Posterior cingulate gyrus (tissue), 11 donors: ENCODE measurements around the gene NNT.

Experiments used
- DNase-seq, 10 donors: peaks; one replicate each; pipeline versions ENCODE4 v3.0.0 to v3.0.0-alpha.2; 2020 to 2021; ENCODE audit warnings: mixed read lengths in 3 of 10
- intact Hi-C: fragments of 100-400 bp; cut with DNase I; formaldehyde crosslinking; loops from one replicate; pipeline ENCODE4 v1.15.1; 2023

The NNT gene

DNA sequence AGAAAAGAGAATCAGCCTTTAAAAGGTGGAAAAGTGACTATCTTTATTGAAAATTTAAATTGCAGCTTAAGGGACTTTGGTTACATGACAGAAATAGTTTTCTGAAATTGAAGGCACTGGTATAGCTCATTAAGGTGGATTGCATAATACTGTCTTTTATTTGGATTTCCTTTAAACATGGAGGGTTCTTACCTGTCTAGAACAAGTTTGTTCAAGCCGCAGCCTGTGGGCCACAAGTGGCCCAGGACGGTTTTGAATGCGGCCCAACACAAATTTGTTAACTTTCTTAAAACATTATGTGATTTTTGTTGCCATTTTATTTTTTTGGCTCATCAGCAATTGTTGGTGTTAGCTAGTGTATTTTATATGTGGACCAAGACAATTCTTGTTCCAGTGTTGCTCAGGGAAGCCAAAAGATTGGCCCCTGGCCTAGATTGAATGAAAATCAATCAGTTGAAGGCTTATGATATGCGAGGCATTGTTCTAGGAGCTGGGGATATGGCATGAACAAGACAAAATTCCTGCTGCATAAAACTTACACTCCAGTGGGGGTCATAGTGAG, 18.0 kb downstream of the NNT start:
- no peak for DNase-seq
- intact Hi-C loops = no loop called here

DNA sequence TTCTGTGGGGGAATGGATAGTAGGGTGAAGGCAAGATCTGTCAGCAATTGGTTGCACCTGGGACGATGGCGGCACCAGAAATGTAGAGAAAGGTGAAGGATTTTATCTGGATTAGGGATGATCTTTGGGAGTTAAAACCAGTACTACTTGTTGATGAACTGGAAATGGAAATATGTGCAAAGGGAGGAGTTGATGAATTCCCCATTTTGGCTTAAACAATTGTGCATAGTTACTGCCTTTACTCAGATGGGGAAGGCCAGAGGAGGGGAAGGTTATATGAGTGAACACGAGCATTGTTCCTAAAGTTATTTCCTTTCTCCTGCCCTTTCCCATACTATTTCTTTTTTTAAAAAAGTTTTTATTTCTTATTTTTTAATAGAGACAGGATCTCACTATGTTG, 19.1 kb downstream of the NNT start:
- DNase-seq = no peak
- intact Hi-C loops = no loop called here

DNA sequence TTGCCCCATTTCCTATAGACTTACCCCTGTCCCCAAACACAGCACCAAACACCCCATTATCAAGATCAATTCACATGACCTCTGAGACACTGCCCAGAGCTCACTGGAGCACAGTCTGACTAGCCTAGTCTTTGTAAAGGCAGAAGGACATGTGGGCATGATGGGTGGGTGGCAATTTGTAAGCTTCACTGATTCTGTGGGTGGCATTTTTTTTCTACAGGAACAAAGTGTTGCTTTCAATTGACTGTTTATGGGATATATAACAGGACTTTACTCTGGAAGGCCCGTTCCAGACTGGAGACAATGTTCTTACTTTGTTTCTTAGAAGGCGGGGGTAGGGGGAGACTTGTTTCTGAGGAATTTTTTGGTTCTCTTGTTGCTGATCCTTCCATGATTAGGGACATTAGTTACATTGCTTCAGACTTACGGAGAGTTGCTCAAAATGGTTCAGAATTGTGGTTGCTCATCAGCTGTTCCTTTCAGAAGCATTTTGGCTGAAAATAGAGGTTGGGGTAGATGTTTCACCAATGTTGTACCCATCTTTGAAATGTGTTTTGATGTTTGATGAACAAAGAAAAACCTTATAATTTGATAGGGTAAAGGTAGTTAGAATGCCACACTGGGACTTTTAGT, 20.2 kb downstream of the NNT start:
- DNase-seq = peak in 1 of 10 donors; percentile 19
- intact Hi-C loops = no loop called here

DNA sequence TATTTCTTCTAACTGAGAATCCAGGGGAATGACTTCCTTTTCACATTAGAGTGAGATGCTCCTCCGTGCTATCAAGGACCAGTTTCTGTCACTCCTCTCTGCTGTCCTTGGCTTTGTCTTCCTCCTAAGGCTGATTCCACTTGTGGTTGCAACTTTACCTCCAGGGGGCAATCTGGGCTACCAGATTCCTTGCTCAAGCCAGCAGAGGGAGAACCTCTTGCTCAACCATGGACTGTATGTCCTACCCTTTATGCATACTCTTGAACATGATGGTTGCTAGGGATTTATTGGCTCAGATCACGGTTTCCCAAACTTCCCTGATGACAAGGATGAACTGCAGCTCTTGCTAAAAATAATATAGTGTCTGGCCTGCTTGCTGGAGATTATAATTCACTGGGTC, 24.0 kb downstream of the NNT start:
- DNase-seq = no peak
- intact Hi-C loops = no loop called here

DNA sequence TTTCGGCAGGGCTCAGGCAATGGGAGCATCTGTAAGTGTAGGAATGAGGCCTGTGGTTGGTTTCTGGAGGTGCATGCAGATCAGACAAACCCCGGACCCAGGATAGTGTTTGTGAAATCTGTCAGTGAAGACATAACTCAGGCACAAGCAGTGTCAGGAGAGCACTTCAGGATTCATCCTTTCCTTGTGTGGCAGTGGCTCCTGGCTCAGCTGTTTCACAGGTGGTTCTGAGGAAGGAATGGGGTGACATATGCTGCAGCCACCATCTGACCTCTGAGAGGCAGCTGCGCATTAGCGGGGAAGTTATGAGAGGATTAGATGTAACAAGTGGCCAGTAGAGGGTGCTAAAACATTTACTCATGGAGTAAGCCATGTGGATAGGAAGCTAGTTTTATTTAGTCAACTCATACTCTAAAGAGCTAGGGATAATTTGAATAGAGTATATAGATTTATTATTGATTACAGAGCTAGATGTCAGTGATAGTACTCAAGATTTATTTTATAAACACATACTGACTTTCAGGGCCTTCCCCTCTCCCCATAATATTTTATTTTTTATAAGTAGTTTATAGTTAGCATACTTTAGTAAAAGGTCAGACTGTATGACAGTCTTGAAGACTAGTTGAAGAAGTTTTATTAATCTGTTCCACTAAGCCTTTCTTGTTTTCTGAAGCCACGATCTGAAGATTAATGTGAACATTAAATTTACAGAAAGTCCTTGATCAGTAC, 28.4 kb downstream of the NNT start:
- intact Hi-C loops = no loop called here
- peak in 4 of 10 donors; percentile 9 to 84 (median 48) for DNase-seq

DNA sequence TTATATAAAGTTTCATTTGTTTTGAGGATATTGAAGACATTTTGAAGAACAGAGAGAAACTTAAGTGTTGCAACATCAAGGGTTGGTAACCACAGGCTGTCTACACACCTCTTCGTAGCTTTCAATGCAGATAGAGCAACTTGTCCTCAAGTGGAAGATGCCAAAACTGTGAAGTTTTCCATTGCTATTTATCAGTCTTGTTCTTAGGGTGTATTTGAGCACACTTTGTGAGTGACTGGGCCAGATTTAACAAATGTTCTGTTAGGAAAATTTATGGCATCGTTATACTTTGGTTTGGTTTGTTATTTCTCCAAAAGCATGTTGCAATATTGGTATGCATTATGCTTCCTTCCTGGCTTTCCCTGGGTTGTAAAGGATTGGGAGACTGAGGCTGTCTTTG, 31.6 kb downstream of the NNT start:
- intact Hi-C loops = no loop called here
- DNase-seq = no peak

DNA sequence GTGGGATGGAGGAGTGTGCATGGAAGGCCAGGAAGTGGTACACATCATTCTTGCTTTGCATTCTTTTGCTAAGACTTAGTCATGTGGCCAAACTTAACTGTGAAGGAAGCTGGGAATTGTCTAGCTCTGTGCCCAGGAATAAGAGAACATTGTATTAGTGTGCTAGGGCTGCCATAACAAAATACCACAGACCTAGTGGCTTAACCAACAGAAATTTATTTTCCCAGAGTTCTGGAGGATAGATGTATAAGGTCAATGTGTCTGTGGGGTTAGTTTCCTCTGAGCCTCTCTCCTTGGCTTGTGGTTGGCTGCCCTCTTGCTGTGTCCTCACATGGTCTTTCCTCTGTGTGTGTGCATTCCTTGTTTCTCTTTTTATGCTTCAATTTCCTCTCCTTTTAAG, 32.4 kb downstream of the NNT start:
- intact Hi-C loops = no loop called here
- no peak for DNase-seq

DNA sequence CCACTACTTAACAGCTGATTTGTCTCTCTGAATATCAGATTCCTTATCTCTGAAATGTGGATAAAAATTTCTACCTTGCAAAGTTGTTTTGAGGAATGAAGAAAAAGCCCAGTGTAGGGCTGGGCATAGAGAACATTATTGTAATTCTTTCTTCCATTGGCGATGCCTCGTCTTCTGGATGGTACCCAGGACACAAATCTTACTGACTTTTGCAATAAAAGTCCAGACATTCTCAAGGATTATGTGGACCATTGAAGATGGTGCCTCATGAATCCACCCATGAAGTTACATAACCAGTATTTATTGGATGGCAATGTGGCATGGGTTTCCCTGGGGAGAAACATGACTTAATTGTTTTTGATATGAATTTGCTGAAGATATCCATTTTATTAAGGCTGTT, 33.1 kb downstream of the NNT start:
- no peak for DNase-seq
- intact Hi-C loops = no loop called here

DNA sequence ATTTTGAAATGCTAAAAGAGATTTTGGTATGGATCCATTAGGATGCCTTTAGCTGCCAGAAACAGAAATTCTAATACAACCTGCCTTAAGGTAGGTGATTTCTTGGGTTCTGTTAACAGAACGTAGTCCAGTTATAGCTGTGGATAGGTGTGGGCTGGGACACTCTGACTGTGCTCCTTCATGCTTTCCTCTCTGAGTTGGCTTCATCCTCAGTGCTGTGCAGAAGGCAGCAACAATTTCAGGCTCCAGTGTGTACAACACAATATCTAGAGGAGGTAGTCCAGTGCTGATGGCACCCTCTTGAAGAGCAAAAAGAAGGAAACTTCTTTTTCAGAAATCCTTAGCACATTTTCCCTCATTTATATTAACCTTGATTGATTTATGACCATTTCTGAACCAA, 34.4 kb downstream of the NNT start:
- intact Hi-C loops = no loop called here
- no peak for DNase-seq

DNA sequence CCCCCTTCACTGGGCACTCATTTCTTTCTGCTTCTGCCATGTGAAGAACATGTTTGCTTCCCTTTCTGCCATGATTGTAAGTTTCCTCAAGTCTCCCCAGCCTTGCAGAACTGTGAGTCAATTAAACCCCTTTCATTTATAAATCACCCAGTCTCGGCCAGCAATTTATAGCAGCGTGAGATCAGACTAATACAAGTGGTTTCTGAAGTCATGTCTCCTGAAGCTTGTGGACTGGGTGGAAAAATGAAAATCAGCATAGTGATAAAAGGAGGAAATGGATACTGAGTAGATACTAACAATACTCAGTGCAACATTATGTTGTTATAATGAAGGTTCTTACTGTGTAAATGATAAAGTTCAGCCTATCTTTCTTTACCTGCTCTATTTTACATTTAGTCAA, 35.1 kb downstream of the NNT start:
- intact Hi-C loops = no loop called here
- DNase-seq = no peak

DNA sequence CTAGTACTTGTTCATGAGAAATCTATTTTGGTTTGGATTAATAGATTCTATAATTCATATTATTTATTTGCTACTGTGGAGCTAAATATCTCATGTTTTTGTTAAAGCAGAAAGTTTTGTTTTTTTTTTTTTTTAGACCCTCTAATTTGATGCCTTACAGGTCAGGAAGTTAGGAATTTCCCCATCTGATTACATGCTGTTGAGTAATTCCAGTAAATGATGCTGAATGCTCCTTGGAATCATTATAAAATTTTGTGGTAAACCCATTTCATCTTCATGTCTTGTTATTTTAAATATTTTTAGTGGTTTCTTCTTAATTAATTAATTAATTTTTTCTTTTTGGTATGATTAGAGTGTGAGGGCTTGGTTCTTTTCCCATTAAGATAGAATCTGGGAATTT, 35.6 kb downstream of the NNT start:
- intact Hi-C loops = no loop called here

DNA sequence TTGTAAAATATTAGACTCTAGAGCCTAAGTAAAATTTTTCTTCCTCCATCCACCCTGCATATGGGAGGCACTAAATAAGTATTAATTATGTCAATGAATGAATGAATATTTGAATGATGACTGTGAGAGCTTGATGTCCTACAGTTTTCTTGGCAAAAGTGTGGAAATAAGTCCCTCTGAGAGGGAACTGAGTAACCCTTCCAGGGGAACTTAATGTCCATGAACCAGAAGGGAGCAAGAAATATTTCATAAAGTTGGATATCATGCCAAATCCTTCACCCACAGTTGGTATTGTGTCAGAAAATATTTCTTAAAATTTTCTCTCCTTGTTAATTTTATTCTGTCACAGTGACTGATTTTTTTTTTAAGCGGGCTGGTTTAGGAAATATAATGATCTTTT, 36.6 kb downstream of the NNT start:
- no peak for DNase-seq
- intact Hi-C loops = no loop called here

More for the DNA sequence above, 35.6 kb downstream of the NNT start:
- DNase-seq = no peak

DNA sequence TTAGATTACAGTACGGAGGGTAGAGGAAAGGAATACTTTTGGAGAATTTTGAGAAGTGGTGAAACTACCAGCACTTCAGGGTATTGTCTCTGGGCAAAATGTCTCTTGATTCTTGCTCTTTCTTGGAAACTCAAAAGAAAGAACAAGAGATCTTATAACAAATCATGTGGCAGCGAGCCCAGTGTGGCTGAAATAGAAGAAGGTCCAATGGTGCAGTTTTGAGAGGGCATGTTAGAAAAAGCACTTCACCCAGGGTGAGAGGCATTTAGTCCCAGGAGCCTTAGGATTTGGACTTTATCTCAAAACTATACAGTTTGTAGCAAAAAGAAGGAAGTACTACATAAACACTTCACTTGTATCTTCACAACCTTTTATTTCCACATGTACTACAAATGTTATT, 39.4 kb downstream of the NNT start:
- DNase-seq = no peak
- intact Hi-C loops = no loop called here

DNA sequence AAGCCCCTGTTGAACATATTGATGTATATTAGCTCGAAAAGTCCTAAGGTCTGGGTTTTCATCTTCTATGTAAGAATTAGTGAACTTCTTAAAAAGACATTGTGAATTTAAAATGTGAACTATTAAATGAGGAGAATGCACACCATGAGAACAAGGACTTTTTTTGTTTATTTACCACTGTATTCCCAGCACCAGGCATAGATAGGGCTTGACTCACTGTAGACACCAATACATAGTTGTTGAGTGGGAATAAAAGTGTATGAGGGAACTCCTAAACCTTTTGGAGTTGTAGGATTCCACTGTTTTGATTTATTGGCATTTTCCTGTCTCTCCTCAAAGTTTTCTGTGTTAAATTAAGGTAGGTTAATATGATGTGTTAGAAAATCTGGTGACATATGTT, 40.3 kb downstream of the NNT start:
- DNase-seq = no peak
- intact Hi-C loops = no loop called here

DNA sequence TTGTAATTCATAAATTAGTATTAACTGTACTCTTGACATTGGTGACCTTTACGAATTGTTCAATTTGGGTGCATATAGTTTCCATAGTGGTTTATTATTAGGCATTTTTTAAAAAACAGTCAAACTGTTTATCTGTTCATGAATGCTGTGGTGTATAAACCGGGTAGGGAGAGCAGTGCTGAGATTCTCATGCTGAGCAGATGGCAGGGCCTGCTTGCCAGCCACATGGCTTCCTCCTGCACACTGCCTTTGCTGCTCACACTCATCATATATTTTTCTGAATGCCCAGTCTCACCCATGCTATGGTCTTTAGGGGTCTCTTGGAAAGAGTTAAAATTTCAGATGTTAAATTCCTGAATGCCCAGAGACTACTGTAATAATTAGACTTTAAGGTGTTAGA, 40.8 kb downstream of the NNT start:
- peak in 5 of 10 donors; percentile 43 to 87 (median 78) for DNase-seq
- intact Hi-C loops = no loop called here

DNA sequence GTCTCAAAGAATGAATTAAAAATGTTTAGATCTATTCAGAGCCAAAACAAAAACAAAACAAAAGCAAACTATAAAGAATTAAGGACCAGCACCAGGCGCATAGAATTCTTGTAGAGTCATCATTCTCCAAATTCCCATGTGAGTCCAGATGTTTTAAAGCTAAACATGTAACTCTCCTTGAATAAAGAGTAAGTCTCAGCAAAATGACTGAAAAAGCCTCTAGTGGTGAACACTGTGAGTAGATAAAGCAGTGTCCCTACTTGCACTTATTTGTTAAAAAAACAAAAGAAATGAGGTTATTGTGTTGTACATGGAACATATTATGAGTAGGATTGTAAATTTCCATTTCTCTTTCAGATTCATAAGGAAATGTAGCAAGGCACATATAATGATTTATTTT, 44.0 kb downstream of the NNT start:
- intact Hi-C loops = no loop called here
- DNase-seq = no peak

DNA sequence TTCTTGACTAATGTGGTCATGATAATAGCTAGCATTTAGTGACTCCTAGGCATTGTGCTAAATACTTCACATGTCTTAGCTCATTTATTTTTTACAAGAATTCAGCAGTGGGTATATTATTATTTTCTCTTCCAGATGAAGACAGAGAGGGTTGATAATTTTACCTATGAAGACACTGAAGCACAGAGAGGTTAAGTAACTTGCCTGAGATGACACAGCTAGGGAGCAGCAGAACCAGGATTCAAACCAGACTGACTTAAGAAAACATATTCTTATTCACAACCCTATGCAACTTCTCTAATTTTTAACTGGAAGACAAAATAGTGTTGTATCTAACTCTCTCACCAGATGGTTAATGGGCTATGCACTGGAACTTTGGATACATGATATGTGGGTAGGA, 44.8 kb downstream of the NNT start:
- no peak for DNase-seq
- intact Hi-C loops = no loop called here

DNA sequence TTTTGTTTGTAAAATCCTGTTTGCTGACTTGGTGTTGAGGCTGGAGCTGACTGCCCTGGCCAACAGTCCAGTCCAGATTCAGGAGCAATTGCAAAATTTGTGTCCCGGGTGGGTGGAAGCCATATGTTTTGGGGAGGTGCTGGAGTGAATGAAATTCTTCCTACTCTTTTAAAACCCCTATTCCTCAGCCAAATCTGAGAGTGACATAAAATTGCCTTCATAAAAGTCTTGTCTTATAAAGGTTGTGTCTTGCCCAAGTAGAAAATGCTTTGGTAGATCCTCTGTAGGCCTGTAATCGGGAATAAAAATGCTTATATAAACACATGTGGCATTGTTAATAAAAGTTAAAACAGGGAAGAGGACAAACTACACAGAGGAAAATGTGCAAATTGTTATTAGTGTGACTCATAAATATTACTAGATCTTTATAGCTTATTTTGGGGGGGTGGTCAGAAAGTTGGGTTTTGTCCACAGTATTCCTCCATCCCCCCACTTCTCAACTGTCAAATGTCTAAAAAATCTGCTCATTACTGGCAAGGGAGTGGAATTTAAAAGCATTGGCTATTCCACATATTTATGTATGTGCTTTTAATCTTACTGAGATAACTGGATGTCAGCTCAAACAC, 45.6 kb downstream of the NNT start:
- no peak for DNase-seq
- intact Hi-C loops = no loop called here

DNA sequence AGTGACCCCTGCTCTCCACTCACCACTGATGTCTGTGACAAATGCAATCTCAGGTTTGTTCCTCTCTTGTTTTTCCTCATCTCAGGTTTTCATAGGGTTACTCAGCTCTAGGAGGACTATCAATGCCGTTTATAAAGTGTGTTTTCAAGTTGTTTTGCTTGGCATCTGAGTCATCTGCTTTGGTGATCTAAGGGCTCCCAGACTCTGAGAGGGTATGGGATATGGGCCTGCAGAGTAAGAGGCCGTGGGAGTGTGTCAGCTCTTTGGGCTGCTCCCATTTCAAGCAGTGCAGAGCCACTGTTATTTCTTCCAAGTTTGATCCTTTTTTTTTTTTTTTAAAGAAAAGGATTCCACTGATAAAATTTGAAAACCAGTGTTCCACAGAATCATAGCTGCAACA, 46.3 kb downstream of the NNT start:
- intact Hi-C loops = no loop called here
- no peak for DNase-seq

DNA sequence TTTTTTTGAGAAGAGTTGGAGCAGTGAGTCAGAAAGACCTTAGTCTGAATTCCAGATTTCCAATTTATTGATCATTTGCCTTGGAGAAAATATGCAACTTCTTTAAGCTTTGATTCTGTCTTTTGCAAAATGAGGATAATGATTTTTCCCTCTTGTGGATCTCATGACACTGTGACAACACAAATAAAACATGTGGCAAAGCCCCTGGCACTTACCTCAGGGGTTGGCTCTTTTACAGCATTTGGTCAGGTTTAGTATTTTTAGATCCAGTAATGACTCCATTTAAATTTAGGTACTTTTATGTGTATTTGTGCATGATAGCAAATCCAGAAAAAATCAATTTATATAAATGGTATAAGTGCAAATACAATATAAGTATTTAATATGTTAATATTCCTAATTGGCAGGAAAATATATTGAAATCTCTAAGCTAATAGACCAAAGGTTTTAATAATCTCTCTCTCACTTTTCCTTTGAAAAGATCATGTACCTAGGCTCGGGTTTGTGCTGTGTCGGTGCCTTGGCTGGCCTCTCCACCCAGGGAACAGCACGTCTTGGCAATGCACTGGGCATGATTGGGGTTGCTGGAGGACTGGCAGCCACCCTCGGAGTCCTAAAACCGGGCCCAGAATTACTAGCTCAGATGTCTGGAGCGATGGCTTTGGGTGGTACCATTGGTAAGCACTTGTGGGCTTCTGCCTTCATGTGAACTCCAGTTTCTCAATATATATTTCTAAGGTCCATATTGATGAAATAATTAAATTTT, 49.7 kb downstream of the NNT start:
- DNase-seq = no peak
- intact Hi-C loops = no loop called here

DNA sequence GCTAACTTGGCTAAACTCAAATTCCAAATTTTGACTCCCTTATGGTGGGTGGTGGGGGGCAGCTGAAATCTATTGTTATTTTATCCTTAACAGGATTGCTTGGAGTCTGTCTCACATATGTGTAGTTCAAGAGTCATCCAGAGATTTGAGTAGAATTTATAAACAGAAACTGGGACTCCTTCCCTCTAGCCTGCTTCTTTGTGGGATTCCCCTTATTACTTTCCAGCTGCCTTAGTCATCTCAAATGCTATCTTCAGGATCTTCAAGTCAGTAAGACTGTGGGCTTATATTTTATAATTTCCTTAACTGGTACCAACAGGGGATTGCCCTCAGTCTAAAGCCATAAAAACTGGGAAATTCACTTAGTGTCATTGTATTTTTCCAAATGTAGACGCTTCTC, 55.5 kb downstream of the NNT start:
- no peak for DNase-seq
- intact Hi-C loops = no loop called here
